DMS153 (cell line): Measurements from ENCODE around the gene DLG3.
"Not testable (repeated sequence)": the region's sequence is repeated elsewhere in the genome, so short reads cannot be mapped to it uniquely, and the experiment has no call there.

Source experiments
- DNase-seq: peaks from one replicate; lab custom pipeline; 2025; lab: John Stamatoyannopoulos, UW

The DLG3 gene

DNA sequence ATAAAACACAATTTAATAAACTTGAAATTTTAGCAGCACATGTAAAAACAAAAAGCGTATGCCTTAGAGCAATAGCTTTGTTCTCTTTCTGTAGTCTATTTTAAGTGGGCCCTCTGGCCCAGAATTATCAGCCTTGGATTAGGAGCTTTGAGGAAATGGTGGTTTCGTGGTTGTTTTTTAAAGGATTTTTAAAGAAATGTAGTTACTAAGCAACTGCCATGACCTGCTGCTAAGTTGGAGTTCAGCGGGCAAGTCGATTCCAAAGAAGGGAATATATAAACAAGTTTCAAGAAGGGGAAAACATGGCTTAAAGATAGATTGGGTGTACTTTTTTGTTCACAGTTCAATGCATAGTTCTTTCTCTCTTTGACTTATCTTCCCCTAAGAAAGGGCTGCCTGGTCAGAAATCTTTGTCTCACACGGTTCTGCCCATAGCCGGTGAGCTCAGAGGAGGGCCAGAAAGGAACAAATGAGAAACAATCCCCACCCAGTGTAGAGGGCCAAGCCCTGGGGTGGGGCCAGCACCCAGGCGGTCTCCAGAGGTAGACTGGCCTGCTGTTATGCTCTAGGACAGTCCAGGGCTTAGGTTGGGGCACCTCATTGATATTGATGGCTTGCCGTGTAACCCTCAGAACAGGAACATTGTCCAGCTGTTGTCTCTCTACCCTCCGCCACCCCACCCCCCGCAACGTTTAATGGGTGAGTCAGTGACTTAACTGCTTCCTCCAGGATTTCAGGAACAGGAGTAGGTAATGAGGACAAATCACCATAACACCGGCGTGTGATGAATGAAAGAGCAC, 32.5 kb downstream of the DLG3 start:
- DNase-seq, result peak; percentile 52

DNA sequence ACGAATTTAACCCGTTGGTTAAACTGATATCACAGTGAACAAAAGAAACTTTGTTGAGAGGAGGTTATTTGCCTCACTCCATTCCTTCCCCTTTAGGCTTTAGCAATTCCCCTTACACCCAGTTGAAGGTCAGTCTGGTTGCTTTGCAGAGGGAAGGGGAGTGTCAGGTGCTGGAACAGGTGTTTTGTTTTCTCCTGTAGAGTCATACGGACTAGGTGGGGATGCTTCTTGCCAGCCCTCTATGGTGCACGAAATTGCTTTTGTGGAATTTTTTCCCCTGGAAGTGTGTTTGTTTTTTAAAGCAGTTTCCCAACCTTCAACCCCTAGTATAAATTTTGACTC, 33.1 kb downstream of the DLG3 start:
- DNase-seq, result no peak

GRCh38 chrX:70478526-70479245, 34.1 kb downstream of the DLG3 start:
- no peak for DNase-seq

DNA sequence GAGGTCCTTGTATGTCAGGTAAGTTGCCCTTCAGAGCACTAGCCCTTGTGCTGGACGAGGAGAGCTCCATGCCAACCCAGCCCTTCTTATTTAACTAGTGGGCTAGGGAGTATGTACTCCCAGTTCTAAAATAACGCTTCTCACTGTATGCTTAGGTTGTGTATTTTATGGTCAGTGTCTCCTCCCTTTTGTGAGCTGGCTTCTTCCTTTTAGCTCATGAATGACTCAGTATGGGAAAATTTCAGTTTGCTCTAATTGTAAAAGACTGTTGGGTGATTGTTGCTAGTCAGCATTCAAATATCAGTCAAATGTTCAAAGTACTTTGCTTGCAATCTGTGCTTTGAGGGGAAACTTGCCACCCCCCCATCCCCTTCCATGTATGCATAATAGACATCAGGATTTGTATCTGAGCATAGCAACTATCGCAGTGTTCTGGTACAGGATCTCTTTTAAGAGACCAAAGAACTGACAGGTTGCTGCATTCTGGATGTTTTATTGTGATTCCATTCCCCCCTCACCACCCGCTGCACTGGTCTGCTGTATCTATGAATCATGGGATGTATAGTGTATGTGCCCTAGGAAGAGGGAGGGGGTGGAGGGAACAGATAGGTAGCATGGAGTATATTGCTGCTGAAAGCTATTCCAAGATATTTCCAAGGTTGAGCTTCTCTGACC, 34.7 kb downstream of the DLG3 start:
- peak; percentile 0 for DNase-seq

GRCh38 chrX:70479922-70480659, 35.5 kb downstream of the DLG3 start:
- peak; percentile 20 for DNase-seq

DNA sequence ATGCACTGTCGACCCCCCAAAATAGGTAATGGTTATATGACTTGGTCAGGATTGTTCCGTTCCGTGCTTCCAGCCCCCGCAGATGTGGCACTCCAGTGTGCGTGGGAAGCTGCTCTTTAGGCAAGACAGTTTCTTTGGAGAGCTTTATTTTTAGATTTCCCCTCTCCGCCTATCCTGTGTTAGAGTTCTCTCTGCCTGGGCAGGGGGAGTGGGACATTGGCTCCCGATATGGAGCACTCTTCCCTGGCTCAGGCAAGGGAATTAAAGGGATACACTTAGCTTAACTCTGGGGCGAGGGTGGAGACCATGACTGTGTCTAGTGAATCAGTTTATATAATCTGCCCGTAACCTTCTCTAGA, 36.0 kb downstream of the DLG3 start:
- DNase-seq, result no peak

- no peak for DNase-seq
These were observed 37.0 kb downstream of the DLG3 start for GRCh38 chrX:70481471-70482270.

DNA sequence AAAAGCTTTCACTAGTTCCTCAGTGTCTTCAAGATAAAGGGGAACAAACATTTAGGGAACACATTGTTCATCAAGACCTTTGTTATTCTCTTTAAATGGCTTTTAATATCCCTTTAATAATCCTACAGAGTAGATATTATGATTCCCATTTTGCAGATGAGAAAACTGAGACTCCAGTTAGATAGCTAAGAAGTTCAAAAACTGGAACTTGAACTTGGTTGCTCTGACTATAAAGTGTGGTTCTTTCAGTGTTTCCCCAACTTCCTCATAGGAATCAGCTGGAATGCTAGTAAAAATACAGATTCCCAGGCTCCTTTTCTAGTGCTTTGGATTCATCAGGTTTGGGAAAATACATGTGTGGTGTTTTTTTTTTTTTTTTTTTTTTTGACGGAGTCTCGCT, 37.7 kb downstream of the DLG3 start:
- DNase-seq, result no peak

- peak; percentile 1 for DNase-seq
These were observed 40.8 kb downstream of the DLG3 start for GRCh38 chrX:70485466-70485865.

GRCh38 chrX:70488856-70489255, 44.2 kb downstream of the DLG3 start:
- no peak for DNase-seq

- DNase-seq, result no peak
These were observed 49.8 kb downstream of the DLG3 start for GRCh38 chrX:70494441-70494840.

DNA sequence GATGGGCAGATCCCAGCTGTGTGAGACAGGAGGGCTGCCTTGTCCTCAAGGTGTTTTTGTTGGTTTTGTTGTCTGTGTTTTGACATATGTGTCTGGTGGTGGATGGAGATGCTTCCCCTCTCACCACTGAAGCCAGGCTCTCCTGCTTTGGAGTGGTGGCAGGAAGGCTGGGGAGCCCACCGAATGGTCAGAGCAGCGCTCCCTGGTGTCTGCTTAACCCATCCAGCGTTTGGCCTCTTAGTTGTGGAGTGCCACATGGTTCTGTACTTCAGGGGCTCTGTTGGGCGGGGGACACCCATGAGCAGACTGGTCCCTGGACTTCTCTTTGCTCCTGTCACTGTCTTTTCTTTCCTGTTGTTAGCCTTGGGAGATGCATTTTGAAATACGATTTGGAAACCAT, 51.9 kb downstream of the DLG3 start:
- DNase-seq, result no peak

DNA sequence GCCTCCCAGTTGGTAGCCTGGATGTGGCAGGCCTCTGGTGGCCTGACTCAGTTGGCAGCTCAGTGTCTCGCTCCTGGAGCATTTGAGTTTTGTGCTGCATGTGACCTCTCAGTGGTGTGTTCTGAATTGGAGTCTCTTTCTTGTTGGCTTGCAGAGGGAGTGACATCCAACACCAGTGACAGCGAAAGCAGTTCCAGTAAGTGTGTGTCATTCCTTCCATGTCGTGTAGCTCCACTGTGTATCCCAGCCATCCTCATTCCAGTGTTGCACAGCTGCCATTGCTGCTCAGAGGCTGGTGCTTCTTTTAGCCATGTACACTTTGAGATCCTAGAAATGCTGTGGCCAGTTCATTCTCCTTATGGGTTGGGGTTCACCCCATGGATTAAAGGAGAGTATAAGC, 52.4 kb downstream of the DLG3 start:
- DNase-seq, result no peak

DNA sequence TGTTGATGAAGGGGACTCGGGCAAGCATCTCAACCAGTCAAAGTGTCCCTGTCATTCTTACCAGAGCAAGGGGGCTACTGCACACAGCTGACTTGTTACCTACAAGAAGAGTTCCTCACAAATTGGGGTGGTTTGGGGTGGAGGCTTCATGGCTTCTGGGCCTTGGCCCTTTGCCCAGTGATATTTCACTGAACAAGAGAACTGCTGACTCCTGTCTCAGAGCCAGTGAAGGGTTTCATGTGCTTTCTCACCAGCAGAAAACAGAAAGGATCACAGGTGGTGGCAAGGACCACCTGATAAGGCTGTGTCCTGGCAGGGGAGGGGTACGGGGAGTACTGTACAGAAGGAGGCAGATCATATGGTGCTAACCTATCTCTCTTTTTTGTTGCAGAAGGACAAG, 53.5 kb downstream of the DLG3 start:
- no peak for DNase-seq

DNA sequence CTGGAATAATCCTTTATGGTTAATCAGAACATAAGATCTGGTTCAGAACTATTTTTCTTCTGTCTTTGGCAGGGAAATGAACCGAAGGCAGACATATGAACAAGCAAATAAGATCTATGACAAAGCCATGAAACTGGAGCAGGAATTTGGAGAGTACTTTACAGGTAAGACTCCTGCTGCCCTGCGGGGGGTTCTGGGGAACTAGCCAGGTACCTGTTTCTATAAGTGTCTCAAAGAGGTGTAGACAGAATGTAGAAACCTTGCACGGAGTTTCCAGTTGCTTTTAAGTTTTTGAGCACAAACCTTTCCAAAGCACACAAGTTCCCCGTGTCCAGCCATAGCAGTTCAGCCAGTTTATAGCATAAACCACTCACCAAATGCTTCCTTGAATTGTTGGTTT, 56.2 kb downstream of the DLG3 start:
- DNase-seq, result no peak

- no peak for DNase-seq
These were observed 60.3 kb downstream of the DLG3 start for GRCh38 chrX:70504772-70505450.

DNA sequence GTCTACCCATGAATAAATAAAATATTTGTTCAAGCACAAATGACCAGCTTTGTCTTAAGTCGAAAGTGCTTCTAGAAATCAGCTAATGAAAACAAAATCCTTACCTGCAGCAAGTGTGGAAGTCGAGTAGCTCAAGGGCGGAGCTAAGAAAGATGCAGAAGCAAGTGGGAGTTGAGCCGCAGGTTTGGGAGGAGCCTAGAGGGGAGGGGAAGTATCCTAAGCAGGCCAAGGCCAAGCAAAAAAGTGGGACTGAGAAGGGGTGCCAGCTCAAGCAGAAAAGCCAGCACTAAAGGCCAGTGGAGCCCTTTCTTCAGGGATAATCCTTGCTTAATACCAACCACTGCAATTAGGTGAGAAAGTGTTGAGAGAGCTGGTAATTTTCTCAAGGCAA, 60.8 kb downstream of the DLG3 start:
- DNase-seq, result no peak

DNA sequence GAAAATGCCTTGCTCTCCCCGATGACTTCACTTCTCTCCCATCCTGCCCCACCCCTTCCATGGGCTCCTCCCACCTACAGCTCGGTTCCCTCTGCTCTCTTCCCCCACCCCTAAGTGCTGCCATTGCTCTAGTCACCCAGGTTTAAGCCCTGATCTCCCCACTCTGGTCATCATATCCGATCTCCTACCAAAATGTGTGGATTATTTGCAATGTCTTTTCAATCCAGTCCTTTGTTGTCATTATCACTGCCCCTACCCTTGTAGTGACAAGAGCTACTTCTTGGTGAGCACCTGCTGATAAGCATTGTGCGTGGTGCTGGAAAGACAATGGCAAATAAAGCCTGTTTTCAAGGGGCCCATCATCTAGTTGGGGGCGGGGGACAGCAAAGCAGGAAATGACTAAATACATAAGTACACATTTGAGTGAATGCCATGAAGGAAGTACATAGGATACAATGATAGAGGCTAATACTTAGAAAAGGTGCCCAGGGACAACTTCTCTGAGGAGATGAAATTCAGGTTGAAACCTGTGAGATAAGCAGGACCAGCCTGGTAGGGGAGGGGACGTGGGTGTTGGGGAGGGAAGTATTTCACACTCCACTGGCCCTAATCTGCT, 63.8 kb downstream of the DLG3 start:
- DNase-seq, result peak; percentile 75

- no peak for DNase-seq
These were observed 64.4 kb downstream of the DLG3 start for GRCh38 chrX:70509078-70509477.

DNA sequence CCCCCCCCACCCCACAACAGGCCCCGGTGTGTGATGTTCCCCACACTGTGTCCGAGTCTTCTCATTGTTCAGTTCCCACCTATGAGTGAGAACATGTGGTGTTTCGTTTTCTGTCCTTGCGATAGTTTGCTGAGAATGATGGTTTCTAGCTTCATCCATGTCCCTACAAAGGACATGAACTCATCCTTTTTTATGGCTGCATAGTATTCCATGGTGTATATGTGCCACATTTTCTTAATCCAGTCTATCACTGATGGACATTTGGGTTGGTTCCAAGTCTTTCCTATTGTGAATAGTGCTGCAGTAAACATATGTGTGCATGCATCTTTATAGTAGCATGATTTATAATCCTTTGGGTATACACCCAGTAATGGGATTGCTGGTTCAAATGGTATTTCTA, 70.6 kb downstream of the DLG3 start:
- not testable (repeated sequence) for DNase-seq

DNA sequence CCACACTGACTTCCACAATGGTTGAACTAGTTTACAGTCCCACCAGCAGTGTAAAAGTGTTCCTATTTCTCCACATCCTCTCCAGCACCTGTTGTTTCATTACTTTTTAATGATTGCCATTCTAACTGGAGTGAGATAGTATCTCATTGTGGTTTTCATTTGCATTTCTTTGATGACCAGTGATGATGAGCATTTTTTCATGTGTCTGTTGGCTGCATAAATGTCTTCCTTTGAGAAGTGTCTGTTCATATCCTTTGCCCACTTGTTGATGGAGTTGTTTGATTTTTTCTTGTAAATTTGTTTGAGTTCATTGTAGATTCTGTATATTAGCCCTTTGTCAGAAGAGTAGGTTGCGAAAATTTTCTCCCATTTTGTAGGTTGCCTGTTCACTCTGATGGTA, 71.1 kb downstream of the DLG3 start:
- not testable (repeated sequence) for DNase-seq
